ENCODE measurements around the gene TAS2R40.

The TAS2R40 gene

DNA sequence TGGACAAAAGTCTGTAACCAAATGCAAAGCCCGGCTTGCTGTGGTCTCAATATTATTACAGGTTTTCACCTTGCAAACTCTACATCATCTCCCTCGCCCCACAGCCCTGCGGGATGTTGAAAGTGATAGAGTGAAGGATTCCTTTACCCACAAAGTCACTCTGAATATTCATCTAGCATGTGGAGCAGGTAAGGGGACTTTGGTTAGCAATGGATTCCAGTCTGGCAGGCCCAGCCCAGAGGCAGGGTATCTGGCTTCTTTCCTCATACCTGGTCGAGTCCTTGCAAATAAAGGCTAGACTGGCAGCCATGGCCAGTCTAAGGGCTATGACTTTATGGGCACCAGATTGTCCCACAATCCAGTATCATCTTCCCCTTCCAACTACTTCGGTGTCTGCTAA, 3.2 kb downstream of the TAS2R40 start:
- H3K27ac ChIP-seq: no peak overlapping the region
- TF ChIP-seq, protein P1, sequence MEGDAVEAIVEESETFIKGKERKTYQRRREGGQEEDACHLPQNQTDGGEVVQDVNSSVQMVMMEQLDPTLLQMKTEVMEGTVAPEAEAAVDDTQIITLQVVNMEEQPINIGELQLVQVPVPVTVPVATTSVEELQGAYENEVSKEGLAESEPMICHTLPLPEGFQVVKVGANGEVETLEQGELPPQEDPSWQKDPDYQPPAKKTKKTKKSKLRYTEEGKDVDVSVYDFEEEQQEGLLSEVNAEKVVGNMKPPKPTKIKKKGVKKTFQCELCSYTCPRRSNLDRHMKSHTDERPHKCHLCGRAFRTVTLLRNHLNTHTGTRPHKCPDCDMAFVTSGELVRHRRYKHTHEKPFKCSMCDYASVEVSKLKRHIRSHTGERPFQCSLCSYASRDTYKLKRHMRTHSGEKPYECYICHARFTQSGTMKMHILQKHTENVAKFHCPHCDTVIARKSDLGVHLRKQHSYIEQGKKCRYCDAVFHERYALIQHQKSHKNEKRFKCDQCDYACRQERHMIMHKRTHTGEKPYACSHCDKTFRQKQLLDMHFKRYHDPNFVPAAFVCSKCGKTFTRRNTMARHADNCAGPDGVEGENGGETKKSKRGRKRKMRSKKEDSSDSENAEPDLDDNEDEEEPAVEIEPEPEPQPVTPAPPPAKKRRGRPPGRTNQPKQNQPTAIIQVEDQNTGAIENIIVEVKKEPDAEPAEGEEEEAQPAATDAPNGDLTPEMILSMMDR (conservative IDR thresholded peaks at IDR 0.05): no peak

DNA sequence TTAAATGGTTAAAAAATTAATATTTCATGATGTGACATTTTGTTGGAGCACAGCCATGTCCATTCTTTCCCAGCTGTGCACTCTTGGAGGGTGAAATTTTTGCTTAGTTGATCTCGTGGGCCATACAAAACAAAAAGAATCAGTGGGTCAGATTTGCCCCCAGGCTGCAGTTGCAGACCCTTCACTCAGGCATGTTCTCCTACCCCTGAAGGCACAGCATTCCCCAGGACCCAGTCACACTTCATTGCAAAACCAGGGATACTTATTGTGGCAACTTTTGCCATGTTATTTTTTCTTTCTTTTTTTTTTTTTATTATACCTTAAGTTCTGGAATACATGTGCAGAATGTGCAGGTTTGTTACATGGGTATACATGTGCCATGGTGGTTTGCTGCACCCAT, 6.0 kb downstream of the TAS2R40 start:
- no peak overlapping the region for H3K27ac ChIP-seq
- TF ChIP-seq, protein P1 (conservative IDR thresholded peaks at IDR 0.05): no peak

DNA sequence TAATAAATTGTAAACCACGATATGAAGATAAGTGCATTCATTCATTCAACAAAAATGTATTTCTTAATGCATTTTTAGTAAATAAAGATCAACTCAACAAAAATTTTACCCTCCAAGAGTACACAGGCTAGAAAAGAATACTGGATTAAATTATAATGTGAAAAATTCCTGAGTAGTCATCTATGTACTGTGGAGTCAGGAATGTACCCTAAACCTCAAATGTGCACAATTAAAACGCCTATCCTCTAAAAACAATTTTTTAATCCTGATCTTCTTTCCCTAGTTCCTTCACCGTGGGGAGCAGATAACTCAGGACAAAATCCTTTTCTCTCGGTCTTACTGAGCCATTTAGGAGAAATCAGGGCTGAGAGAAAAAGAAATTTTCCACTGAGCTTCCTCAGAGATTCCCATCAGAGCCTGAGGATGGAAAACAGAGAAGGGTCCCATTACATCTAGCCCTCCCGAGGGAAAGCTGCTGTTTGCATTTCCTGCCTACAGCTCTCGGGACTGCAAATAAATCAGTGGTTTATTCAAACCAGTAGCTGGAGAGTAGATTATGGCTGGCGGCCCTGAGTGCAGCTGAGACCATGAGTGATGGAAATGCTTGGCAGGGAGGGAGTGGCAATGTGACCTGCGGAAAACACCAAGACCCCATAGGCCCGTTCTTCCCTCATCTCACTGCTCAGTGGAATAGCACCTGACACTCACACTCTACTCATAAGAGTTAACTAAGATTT, 7.4 kb downstream of the TAS2R40 start:
- TF ChIP-seq, protein P1 (conservative IDR thresholded peaks at IDR 0.05): no peak
- no peak overlapping the region for H3K27ac ChIP-seq

DNA sequence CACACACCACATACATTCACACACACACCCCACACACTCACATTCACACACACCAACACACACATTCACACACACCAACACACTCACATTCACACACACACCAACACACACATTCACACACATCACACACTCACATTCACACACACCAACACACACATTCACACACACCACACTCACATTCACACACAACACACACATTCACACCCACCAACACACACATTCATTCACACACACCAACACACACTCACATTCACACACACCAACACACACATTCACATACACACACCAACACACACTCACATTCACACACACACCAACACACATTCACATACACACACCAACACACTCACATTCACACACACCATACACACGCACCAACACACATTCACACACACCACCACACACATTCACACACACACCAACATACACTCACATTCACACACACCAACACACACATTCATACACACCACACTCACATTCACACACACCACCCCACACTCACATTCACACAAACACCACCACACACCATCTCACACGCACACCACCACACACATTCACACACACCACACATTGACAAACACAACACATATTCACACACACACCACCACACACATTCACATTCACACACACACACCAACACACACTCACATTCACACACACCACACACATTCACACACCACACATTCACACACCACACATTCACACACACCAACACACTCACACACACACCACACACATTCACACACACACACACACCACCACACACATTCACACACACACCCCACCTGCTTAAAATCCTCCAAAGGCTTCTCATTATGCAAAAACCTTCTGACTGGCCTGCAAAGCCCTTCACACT, 9.0 kb downstream of the TAS2R40 start:
- TF ChIP-seq, protein P1 (conservative IDR thresholded peaks at IDR 0.05): no peak
- no peak overlapping the region for H3K27ac ChIP-seq

DNA sequence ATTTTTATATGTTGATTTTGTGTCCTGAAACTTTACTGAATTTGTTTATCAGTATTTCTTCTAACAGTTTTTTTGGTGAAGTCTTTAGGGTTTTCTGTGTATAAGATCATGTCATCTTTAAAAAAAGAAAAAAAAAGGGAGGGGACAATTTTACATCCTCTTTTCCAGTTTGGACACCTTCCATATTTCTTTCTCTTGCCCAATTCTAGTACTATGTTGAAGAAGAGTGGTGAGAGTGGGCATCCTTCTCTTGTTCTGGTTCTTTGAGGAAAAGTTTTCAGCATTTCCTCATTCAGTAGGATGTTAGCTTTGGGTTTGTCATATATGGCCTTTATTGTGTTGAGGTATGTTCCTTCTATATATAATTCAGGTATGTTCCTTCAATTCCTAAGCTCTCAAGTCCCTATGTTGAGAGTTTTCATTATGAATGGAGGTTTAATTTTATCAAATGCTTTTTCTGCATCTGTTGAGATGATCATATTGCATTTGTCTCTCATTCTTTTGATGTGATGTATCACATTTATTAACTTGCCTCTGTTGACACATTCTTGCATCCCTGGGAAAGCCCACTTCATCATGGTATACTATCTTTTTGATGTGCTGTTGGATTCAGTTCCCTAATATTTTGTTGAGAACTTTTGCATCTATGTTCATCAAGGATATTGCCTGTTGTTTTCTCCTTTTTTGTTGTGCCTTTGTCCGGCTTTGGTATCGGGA, 12.1 kb downstream of the TAS2R40 start:
- no peak overlapping the region for H3K27ac ChIP-seq
- TF ChIP-seq, protein P1 (conservative IDR thresholded peaks at IDR 0.05): no peak

DNA sequence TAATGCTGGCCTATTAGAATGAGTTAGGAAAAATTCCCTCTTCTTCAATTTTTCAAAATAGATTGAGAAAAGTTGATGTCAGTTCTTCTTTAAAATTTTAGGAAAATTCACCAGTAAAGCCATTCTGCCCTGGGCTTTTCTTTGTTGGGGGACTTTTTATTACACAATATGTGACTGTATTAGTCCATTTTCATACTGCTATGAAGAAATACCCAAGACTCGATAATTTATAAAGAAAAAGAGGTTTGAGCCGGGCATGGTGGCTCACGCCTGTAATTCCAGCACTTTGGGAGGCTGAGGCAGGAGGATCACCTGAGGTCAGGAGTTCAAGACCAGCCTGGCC, 12.7 kb downstream of the TAS2R40 start:
- no peak overlapping the region for H3K27ac ChIP-seq
- TF ChIP-seq, protein P1 (conservative IDR thresholded peaks at IDR 0.05): no peak

DNA sequence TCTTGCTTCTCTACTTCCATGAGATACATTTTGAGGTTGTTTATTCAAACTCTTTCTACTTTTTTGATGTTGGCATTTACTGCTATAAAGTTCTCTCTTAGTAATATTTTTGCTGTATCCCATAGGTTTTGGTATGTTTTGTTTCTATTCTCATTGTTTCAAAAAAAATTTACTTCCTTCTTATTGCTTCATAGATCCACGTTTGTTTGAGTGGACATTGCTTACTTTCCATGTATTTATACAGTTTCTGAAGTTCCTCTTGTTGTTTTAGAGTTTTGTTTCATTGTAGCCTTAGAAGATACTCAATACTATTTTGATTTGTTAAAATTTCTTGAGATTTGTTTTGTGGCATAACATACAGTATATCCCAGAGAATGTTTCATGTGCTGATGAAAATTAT, 13.7 kb downstream of the TAS2R40 start:
- TF ChIP-seq, protein P1 (conservative IDR thresholded peaks at IDR 0.05): no peak
- H3K27ac ChIP-seq: no peak overlapping the region

All from VCaP (cell line).